Activated effector memory CD4-positive, alpha-beta T cell treated with Interleukin-2 at 50 U/mL for 16 hours (primary cell): ENCODE measurements around the gene ANKRD49.

Experiments used
- DNase-seq: peaks from one replicate; pipeline ENCODE4 v3.0.0-alpha.2; 2020

ANKRD49 gene

DNA sequence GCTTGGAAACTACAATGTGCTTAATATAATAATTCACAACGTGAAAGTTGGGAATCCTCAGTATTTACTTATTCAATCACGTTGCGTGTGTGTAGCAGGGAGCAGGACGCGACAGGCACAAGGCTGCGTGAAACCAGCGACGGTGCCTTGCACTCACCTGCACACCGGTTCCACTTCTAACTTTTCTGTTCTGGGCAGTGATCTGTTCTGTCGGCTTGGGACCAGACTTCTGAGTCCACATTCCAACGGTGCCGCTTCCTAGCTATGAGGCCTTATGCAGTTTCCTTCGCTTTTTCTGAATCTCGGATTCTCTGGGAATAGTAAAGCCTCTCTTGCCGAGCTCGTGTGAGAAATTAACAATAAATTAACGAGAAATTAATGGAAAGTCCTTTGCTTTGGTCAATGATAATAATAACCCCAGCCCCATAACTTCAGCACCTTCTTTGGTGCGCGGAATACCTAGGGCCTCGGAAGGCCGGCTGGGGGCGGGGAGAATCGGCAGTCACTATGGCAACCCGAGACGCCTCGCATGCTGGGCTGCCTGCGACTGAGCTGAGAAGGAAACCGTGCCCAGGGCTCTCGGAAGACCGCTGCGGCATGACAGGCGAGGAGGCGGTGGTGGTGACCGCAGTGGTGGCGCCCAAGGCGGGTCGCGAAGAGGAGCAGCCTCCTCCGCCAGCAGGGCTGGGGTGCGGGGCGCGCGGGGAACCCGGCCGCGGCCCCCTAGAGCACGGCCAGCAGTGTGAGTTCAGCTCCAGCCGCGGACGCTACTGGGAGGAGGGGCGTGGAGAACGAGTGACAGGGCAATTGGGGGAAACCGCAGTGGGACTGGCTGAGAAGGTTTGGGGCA, 18.4 kb downstream of the ANKRD49 start, which contains the start of gene C11orf97:
Gene C11orf97, plus strand, starts transcription at position 530 of the 850 bp plus-strand sequence. Its CDS starts 68 bp downstream, at position 598.
- peak; percentile 36 for DNase-seq

DNA sequence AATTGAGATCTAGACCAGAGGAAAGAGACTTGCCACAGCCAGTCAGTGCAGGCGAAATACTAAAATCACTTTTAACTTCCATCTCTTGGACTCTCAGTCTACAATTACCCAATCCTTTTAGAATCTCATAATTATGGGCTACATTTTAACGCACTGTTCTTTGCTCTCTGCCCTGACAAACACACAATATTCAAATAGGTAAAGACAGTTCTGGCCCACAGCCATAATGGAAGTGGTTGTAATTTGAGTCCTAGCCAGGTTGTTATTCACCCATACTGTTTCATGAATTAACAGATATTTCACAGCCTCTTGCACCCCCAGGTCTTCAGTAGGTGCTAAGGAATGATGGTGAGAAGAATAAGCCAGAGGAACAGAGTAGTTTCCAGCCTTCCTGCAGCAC, 19.3 kb downstream of the ANKRD49 start:
- DNase-seq, result no peak

DNA sequence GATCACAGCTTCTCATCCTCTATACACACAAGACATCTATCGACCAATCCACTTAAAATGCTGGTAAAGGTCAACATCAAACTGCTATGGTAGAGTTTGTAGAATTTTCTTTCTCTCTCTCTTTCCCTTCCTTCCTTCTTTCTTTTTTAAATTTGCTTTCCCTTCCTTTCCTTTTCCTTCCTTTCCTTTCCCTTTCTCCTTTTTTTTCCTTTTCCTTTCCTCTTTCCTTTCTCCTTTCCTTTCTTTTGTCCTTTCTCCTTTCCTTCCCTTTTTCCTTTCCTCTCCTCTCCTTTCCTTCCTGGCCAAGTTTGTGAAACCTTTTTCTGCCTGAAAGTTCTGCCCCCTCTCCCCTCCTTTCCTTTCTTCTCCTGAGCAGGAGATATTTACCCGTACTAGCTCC, 21.6 kb downstream of the ANKRD49 start:
- DNase-seq, result no peak

DNA sequence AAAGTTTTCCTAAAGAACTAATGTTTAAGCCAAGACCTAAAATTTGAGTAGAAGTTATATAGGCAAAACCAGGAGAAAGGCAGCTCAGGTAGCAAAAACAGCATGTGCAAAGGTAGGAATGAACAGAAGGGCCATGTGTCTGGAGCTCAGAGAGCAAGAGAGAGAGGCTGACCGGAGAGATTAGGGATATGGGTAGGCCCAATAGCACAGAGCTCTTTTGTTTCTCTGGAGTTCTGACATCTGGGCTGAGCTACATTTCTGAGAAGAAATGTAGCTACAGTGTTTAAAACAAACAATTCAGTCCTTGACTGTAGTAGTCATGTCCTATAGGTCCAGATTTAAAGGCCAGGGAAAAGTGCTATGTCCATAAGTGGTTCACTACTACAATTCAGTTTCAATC, 22.9 kb downstream of the ANKRD49 start:
- DNase-seq, result no peak

DNA sequence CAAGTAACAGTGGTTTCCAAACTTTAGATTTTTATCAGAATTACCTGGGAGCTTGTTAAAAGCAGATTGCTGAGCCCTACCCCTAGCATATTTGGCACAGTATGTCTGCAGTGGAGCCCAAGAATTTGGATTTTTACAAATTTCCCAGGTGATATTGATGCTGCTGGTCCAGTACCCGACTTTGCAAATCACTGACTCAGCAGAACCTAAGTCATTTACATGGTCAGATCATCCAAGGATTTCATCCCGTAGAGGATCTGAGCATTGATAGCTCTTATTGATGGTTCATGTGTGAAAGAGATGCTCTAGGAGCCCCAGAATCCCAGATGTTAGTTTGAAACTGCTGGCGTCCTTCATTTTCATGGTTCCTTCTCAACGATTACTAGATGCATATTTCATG, 24.5 kb downstream of the ANKRD49 start:
- DNase-seq, result no peak

DNA sequence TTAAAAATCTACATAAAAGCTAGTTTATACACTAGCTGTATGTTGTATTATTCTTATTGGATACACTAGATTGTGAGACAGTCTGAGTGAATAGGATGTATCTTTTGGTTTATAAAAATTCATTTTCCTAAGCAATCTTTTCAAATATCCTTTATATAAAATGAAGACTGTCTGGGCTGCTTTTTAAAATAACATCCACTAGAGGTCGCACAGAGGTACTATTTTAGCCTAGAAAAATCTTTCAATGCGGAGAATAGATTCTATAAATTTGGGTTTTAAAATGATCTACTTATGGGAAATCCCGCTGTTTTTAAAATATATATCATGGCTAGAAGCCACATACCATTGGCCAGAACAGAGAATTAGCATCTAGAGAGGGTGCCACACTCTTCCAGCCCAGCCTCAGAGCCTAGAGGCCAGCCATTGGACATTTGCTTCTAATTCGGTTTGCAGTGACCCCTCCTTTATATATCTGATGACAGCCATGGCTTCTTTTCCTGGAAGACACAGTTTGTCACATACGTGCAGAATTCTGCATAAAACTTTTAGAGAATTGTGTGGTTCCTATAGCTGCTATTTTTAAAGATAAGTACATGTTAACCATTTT, 25.8 kb downstream of the ANKRD49 start:
- DNase-seq, result no peak

DNA sequence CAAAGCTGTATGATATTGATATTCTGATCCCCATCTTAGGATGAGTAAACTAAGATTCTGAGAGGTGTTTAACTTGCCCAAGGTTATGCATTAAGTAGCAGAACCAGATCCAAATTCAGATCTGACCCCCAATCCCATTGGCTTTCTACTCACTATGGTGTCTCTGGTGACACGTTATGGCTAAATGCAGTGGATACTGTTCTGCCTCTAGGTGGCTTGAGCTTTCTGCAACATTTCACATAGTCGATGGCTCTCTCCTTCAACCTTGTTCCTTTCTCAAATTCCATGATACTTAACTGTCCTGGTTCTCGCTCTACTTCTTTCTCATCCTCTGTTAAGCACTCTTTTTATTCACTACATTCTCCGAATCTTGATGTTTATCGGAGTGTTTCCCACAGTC, 27.9 kb downstream of the ANKRD49 start:
- no peak for DNase-seq

DNA sequence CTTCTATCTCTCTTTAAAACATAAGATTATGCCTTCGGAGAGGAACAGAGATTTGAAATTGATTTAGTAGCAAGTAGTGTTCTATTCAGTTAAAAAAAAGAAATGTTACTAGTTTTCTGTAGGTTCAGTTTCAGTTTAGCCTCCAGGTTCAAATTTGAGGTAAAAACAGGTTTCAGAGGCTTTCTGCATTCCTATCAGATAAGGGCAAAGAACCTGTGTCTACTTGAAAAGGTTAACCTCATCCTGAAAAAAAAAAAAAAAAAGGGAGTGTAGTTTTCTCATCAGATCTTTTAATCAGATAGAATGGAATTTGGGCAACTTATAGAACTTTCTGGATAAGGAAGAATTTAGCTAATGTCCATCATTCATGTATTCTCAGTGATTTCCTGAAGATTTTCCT, 30.6 kb downstream of the ANKRD49 start:
- no peak for DNase-seq

DNA sequence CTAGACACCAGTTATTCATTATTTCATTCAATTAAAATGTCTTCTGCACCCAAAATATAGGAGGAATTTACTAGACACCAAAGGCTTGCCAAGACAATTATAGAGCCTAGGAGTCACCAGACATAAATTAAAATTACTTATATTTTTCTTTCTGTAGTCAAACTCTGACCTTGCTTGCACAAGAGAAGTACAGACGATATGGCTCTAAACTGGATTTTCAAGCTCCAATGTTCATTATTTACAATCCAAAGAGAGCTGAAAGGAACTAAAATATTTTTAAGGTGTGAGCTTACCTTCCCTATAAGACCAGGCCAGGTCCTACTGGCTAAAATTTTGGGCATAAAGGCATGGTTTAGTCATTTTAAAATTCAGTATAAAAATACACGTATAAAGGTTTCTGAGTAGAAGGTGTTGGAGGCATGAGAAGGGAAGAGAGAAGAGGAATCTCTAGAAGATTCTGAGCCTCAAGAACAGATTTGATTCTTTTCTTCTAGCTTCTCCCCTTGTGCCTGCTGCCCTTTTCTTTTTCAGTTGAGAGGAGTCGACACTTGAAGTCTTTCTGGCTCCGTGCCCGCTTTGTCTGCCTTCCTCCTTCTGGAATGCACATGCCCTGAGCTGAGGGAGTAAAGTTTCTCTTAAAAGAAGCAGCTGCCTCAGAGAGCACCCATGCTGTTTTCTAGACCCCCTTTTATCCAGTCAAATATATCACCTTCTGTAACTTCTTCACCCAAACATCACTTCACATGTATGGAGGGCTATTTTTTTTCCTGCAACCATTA, 32.0 kb downstream of the ANKRD49 start:
- no peak for DNase-seq

DNA sequence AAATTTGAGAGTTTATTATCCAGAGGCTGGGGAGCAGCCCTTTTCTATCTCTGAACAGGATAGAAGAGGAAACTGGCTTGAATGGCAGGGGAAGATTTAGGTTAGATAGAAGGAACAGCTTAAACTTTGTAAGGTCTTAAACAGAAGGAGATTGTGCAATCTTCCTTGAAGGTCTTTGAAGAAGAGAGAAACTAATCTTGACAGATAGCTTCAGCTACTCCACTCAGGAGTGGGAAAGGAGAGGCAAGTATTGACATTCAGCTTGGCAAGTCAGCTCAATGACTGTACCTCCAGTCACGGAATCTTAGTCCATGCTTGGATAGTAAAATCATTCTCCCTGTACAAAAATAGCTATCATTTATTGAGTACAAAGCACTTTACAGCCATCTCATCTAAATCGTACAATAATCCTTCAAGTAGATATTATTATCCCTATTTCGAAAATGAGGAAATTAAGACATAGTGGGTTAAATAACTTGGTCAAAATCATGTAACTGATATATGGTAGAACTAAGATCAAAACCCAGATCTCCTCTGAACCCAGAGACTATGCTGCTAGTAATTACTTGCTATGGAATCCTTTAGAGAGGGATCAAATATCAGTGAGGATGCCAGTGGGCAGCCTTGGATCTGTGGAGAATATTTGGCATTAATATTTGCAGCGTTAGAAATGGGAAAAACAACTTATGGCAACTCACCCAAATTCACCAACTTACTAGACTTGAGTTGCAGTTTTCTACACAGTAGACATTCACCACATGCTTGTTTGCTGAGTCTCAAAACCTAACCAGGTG, 33.1 kb downstream of the ANKRD49 start:
- DNase-seq, result no peak

DNA sequence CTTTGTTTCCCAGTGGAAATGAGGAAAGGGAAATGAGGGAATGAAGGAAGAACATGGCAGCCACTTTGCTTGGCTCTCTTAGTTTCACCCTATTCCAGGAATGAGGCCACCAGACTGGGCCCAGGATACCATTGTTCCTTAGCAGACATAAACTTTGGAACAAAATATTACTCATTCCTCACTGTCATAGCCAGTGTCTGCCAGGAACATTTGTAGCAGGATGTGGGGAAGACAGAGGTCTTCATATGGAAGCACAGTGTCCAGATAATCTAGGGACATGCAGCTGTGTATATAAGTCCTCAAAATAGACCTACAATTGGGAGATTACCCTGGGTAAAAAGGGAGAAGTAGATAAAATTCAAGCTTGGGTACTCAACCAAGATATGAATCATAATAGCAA, 34.8 kb downstream of the ANKRD49 start:
- DNase-seq, result no peak

DNA sequence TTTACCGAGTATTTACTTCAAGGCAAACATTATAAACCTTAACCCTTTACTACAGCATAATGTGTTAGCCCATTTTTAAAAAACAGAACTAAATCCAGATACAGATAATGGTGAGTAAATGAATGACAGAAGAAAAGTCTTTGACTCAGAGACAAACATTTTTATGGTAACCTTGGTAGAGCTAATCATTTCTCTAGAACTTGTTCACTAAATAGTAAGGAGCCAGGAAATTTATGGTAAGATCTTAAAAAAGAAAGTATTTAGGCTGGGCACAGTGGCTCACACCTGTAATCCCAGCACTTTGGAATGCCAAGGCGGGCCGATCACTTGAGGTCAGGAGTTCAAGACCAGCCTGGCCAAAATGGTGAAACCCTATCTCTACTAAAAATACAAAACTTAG, 38.4 kb downstream of the ANKRD49 start:
- no peak for DNase-seq

DNA sequence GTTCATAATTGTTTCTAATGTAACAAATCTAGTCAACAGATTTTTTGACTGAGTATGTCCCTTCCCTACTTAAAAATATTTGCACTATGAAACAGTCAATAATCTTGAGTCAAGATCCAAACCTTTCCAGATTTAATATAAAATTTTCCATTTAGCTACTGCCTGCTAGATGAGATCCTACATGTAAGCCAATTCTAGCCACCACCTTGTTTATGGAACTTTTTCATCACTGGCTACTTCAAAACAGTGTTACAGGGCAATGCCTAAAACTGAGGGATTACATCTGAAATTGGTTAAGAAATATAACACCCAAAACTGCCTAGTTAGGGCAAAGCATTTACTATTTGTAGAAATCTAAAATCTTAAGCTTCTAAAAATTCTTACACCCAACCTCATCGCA, 39.4 kb downstream of the ANKRD49 start:
- DNase-seq, result no peak

DNA sequence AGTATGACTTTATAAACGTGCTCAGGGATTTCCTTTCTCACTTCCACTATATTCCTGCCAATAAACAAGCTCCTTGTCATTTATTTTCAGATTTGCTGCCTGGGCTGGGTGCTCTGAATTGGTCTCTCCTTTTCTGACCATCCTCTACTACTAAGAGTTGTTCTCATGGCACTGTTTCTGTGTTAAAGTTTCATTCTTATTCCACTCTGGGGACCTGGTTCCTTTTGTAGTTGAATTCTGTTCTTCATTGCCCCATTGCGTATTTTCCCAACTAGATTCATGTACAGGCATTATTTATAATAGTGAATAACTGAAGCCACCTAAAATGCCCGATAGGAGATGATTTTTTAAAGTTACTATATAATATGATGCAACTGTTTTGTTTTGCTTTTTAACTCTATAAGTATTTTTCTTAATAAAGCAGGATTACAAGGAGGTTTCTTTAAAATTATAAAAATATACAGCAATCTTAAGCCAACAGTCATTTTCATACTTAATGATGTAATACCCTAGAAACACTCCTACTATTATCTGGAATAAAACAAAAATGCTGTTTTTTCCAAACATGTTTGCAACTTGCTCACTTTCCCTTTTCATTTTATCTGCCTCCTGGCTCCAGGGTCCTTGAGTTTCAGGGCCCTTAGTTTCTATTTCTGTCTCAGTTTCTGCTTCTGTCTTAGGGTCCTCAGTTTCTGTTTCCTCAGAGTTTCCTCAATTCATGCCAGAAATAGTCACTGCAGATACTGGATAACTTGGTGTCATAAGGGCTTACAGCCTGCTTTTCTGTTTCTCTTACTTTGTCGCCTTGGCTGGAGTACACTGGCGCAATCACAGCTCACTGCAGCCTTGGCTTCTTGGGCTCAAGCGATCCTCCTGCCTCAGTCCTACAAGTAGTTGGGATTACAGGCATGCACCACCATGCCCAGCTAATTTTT, 40.2 kb downstream of the ANKRD49 start:
- no peak for DNase-seq

DNA sequence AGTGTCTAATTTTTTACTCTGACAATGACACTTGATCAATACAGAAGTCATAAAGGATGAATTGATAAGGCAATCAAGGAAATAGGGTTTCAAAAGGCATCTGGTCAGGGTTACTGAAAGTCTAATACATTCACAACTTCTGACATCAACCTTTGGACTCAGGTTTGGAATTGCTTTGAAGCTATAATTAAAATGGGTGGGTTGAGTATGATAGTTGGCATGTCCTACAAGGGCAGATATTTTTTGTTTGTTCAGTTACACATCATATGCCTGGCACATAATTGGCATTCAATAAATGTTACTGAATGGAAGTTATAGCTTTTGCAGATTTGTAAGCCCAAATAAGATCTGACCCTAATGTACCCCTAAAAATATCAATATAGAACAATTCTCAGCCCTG, 42.6 kb downstream of the ANKRD49 start:
- no peak for DNase-seq

DNA sequence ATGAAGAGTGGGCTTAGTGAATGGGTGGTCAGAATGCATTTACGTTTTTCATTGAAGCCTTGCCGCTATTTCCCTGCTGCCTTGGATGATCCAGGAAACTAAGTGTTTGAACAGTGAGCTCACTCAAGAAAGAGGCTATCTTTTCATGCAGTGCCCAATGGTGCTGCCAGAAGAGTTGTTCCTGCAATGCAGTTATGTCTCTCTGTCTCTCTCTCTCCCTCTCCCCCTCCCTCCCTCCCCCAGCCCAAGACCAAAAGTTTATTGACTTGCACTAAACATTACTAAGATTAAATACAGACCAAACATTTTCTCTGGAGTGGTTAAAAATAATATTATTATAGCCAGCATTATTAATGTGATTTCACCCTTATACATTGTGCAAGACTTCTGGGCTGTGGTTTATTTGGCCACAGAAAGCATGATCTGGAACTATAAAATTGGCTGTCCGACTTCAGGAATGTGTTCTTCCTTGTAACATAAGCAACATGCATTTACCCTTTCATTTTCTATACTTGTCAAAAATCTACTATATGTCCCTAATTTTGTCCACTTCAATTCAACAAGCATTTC, 43.3 kb downstream of the ANKRD49 start:
- no peak for DNase-seq

DNA sequence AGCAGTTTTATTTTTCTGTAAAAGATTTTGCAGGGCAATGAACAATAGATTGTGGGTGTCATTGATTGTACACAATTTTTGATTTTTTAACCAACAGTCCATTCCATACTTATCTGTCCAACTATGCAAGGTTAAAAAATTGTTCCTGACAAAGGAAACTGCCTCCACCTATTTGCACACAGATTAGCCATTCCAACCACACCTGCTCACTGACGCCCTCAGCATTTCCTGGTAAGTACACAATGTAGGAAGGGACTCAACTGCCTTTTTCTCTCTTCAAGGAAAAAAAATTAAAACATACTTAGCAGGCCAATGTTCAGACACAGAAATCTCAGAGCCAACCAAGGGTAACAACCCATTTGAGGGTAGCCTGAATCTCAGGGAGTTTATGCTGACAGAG, 45.6 kb downstream of the ANKRD49 start:
- DNase-seq, result no peak

DNA sequence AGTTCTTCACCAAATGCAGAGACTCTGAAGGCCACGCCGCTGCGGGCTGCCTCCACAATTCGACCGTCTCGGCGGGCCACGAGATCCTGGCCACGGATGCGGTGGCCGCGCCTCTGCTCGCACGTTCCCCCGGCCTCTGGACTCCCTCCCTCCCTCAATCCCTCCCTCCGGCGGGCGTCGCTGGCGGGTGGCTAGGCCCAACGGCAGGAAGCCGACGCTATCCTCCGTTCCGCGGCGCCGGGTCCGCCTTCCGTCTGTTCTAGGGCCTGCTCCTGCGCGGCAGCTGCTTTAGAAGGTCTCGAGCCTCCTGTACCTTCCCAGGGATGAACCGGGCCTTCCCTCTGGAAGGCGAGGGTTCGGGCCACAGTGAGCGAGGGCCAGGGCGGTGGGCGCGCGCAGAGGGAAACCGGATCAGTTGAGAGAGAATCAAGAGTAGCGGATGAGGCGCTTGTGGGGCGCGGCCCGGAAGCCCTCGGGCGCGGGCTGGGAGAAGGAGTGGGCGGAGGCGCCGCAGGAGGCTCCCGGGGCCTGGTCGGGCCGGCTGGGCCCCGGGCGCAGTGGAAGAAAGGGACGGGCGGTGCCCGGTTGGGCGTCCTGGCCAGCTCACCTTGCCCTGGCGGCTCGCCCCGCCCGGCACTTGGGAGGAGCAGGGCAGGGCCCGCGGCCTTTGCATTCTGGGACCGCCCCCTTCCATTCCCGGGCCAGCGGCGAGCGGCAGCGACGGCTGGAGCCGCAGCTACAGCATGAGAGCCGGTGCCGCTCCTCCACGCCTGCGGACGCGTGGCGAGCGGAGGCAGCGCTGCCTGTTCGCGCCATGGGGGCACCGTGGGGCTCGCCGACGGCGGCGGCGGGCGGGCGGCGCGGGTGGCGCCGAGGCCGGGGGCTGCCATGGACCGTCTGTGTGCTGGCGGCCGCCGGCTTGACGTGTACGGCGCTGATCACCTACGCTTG, 50.2 kb downstream of the ANKRD49 start, which contains the start of gene FUT4:
Gene FUT4, plus strand, starts transcription at position 227 of the 951 bp plus-strand sequence. Its CDS starts 213 bp downstream, at position 440.
- peak; percentile 61 for DNase-seq

DNA sequence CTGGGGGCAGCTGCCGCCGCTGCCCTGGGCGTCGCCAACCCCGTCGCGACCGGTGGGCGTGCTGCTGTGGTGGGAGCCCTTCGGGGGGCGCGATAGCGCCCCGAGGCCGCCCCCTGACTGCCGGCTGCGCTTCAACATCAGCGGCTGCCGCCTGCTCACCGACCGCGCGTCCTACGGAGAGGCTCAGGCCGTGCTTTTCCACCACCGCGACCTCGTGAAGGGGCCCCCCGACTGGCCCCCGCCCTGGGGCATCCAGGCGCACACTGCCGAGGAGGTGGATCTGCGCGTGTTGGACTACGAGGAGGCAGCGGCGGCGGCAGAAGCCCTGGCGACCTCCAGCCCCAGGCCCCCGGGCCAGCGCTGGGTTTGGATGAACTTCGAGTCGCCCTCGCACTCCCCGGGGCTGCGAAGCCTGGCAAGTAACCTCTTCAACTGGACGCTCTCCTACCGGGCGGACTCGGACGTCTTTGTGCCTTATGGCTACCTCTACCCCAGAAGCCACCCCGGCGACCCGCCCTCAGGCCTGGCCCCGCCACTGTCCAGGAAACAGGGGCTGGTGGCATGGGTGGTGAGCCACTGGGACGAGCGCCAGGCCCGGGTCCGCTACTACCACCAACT, 51.0 kb downstream of the ANKRD49 start:
- no peak for DNase-seq
